HG03139 (cell line): ENCODE results near the gene CFAP52.
"Not testable (repeated sequence)": the region's sequence is repeated elsewhere in the genome, so short reads cannot be mapped to it uniquely, and the experiment has no call there.

Experiments
- ATAC-seq: cut with Tn5 transposase; IDR thresholded peaks from one replicate; pipeline ENCODE4 v1.9.1; 2021; ENCODE audit not compliant: unreplicated experiment

Gene CFAP52, protein sequence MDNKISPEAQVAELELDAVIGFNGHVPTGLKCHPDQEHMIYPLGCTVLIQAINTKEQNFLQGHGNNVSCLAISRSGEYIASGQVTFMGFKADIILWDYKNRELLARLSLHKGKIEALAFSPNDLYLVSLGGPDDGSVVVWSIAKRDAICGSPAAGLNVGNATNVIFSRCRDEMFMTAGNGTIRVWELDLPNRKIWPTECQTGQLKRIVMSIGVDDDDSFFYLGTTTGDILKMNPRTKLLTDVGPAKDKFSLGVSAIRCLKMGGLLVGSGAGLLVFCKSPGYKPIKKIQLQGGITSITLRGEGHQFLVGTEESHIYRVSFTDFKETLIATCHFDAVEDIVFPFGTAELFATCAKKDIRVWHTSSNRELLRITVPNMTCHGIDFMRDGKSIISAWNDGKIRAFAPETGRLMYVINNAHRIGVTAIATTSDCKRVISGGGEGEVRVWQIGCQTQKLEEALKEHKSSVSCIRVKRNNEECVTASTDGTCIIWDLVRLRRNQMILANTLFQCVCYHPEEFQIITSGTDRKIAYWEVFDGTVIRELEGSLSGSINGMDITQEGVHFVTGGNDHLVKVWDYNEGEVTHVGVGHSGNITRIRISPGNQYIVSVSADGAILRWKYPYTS

DNA sequence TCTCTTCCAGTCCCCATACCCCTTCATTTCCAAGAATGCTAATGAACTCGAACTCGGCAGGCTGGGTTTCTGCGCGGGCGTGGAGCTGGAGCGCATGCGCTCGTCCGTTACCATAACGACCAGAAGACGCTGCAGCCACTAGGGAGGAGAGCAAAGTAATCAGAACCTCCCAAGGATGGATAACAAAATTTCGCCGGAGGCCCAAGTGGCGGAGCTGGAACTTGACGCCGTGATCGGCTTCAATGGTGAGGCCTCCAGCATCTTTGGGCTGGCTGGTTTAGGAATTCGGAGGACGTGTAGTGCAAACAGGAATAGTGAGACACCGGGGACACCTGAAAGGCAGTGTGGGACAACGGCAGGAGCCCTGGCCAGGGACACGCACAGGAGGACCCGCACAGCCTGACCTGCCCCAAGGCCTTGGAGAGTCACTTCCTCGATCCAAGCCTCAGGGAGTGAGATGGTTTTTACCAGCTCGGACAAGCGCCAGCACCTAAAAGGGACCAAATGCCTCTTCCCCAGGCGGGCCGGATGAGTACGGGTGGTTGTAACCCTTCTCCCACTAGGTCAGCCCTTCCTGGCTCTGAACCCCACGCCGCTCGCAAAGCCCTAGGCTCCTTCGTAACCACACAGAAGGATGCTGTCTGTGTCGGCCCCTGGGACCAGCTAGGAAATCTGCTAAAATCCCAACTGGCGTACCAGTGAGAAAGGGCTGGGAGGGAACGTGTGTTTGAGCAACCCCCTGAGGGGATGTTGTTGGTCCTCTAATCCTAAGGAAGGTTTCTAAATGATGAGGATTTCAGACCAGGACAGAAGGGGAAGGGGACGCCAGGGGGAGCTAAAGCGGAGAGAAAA is at the start of gene CFAP52:
Gene CFAP52 (plus strand): TSS at position 122 of the 852 bp plus-strand sequence. CDS start 54 bp downstream, at position 176.
- no peak for ATAC-seq

DNA sequence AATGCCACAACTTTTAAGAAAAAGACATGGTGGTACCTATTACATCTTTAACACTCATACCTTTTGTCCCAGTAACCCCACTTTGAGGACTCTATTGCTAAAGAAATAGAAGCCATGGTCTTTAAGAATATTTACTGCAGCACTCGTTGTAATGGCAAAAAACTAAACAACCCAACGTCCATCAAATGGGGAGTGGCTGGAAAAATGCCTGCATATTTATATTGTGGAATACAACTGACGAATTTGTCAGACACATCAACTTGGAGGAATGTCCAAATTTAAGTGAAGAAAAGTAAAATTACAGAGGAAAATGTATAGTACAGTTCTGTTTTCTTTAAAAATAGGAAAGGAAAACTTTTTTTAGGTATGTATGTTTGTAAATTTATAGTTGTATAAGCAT is 48.7 kb upstream of the CFAP52 start:
- no peak for ATAC-seq

DNA sequence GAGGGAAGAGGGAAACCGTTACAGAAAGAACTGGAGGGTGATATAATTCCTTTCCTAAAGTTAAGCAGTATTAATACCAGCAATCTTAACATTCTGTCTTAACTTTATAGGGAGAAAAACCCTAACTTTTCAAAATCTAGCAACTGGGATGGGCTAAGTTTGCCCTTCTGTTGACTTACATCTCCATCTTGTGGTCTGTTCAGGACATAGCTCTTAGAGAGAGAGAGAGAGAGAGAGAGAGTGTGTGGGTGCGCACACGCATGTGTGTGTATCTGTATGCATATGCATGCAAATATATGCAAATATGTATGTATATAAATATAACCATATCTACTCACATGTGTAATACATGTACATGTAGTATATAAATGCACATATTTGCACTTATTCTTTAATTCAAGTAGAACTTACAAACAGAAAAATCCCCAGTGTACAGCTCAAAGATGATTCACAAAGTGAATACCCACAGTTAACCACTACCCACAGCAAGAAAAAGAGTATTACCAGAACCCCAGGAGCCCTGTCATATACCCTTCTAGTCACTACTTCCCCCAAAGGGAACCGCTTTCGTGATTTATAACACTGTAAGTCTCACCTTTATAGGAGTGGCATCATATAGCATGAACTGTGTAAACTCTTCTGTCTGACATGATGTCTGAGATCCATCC is 47.3 kb upstream of the CFAP52 start:
- no peak for ATAC-seq

DNA sequence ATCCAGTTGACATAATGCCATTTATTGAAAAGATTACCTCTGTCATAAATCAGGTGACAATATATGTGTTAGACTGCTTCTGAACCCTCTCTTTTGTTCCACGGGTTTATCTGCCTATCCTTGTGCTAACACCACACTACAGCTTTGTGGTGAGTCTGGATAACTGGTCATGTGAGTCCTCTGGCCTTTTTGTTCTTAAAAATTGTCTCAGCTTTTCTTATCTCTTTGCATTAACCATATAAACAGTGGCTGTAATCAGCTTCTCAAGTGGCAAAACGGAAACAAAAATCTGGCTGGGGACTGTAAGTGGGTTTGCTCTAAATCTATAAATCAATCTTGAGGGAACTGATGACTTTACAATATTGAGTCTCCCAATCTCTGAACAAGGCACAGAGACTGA is 45.4 kb upstream of the CFAP52 start:
- no peak for ATAC-seq

DNA sequence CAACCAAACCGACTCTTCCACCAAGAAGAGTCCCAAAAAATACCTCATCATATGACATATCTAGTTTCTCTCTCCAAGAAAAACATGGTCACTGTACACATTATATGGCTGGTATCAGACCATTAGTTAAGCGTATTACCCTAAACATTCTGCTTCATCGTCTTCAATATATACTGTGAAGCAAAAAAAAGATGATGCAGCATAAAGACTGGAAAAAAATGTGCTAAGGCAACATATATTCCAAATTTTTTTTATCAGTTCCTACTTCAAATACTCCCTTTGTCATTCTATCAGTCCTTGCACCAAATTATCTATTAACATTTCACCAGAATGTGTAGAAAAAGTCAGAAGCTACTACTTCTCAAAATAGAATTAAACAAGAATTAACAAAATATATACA is 43.7 kb upstream of the CFAP52 start:
- no peak for ATAC-seq

DNA sequence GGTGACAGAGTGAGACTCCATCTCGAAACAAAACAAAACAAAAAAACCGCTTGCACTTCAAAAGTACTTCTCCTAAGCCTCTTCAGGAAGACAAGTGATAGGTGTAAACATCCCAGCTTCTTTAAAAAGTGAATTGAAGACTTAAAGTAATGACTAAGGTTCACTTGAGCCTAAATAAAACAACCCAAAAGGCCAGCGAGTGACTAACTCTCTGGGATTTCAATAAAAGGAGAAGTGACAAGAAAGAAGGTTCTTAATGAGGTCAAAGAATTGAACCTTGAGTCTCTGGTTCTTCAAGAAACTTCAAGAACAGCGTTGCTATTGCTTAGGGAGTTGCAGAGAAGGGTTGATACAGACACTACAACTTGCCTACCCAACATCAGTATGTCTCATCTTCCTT is 43.0 kb upstream of the CFAP52 start:
- no peak for ATAC-seq

DNA sequence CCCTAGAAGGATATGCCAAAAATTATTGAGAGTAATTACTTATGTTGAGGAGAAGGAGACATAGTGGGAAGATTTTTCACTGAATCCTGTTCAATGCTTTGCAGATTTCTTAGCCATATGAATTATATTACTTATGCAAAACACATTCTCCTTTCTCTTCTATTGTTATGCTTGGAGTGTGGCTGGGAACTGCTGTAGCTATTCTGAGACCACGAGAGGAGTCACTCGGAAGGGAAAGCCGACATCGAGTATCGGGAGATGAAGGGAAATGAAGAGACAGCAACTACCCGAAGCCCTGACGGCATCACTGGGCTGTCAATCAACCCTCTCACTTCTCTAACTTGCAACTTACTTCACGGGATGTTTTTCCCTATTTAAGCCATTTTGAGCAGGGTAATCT is 40.4 kb upstream of the CFAP52 start:
- ATAC-seq: no peak

DNA sequence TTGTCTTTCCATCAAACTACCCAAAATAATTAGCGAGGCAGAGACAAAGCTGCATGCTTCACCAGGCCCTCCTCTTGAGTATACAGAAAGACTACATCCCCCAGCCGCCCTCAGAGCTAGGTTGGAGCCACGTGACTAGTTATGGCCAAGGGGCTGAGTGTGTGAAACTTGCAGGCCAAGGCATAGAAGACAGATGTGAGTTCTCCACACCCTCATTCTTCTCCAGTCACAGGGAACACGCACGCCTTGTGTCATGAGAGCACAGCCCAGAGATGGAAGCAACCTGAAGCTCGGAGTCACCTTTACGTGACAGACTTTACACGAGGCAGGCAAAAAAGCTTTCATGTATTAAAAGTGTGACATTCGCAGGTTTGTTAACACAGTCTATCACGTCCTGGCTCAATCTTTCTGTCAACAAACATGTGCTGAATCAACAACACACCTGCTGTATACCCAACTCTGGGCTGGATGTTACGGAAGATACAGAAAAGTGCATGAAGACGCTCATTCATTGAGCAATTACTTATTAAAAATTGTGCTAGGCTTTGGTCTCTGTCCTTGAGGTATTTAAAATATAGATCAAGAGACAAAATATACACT is 39.2 kb upstream of the CFAP52 start:
- ATAC-seq: no peak

DNA sequence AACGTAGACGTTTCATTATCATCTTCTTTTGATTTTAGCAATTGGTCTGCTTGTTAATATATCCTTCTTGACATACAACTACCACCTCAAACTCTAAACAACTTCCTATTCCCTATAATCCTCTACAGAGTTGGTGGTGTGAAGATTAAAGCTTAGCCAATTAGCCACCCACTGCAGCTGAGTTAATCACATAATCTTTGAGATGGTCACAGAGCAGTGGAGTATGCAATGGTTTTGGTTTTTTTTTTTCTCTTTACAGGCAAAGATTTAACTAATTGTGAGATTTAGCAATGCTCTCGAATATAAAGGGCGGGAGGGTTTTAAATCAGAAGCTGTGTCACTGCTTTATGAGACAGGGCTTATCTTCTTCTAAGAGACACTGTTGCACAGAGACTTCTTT is 37.8 kb upstream of the CFAP52 start:
- ATAC-seq: no peak

DNA sequence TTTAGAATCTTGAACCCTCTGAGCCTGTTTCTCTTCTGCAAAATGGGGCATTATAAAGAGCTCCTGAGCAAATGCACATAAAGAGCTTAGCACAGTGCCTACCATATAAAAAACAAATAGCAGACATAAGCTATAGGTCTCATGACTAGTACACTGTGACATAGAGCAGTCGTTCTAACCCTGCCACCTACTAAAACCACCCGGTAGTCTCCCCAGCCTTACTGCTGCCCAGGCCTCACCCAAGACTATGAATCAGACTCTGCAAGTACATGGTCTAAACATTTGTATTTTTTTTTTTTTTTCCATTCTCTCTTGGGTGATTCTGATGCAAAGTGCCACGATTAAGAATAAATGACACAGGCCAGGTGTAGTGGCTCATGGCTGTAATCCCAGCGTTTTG is 34.7 kb upstream of the CFAP52 start:
- no peak for ATAC-seq

DNA sequence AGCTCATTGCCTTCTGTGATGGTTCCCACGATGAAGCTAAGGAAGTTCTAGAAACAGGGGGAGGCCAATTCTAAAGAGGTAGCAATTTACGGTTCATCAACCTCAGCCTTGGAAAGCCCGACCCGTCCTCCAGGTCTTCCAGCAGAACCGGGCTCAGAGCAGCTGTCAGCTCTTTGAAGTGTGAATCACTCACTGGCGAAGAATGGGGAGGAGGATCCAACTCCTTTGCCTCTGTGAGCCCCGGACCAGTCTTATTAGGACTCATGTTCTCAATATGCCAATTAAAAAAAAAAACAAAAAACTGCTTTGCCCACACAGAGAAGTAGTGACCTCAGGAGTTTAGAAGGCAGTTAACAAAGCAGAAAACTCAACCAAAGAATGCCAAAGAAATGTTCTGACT is 32.2 kb upstream of the CFAP52 start:
- no peak for ATAC-seq

DNA sequence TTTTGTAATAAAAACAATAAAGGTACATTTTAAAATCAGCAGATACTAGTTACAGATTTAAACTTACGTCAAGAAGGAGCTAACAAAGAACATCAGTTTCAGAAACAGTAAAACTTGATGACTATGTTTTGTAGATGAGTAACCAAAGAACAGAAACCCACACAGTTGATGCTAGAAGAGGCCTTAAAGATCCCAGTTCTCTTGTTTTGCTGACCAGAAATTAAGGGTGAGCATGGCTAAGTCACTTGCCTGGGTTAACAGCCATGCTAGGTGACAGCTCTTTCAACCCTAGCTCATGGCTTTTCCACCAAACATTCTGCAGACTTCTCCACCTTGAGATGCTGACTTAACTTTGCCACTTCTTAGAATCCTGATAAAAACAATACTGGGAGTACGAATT is 27.2 kb upstream of the CFAP52 start:
- no peak for ATAC-seq

DNA sequence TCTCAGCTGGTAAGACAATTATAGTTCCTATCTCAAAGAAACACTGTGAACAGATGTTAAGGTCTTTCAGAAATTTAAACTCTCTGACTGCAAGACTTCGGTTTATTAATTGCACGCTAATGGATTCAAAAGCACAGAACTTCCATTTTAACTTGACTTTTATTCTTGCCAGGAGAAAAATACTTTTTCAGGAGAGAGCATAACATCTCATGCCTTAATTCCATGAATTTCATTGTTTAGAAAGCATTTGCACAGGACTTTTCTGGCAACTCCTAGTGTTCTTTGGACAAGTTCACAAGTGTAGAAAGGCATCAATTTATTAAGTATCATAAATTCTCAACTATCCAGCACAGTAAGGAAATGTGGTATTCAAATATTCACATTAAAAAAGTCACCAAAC is 23.3 kb upstream of the CFAP52 start:
- no peak for ATAC-seq

DNA sequence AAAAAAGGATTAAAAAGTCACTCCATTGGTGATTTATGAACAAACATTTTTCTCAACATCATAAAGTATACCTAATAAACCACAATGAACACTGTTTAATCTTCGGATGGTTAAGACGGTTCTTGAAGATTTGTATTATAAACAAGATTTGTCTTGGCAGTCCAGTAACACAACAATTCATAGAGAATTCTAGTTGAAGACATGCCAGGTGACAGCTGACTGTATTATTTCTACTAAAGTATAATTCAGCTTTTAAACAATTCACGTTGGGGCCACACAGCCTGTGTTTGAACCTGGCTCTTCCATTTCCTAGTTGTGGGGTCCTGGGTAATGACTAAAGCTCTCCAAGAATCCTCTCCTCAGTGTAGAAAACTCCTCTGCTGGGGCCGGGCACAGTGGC is 22.8 kb upstream of the CFAP52 start:
- ATAC-seq: no peak

DNA sequence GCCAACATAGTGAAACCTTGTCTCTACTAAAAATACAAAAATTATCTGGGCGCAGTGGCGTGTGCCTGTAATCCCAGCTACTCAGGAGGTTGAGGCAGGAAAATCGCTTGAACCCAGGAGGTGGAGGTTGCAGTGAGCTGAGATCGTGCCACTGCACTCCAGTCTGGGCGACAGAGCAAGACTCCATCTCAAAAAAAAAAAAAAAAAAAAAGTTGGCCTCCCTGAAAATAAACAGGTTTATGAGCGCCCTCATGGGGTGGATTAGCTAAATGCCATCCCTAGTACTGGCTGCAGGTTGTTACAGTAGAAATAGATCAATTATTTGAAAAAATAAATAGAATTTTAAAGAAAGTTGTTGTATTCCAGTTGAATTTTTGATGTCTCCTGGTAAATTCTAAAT is 21.7 kb upstream of the CFAP52 start:
- not testable (repeated sequence) for ATAC-seq

DNA sequence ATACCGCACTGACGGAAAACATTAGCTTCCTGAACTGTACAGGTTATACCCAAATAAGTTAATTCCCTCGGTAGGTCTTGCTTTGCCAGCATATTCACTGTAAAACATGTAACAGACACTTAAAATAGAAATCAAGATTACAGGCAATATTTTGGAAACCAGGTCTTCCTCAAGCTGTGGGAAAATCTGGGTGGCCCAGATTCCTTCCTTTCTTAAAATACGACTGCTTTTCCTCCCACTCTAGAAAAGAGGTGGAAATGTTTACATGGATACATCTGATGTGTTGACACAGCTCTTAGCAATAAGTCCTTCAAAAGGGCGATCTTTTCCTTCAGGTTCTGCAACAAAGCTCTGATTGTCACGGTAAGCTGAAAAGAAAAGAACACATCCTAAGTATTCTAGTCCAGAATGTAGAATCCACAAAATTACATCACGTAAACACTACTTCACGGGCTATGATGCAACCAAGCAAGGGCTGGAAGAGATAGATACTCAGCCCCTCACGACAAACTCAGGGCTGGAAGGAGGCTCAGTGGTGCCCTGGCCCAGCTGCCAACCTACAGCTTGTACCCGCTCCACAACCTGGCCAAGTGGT is 19.2 kb upstream of the CFAP52 start:
- no peak for ATAC-seq

DNA sequence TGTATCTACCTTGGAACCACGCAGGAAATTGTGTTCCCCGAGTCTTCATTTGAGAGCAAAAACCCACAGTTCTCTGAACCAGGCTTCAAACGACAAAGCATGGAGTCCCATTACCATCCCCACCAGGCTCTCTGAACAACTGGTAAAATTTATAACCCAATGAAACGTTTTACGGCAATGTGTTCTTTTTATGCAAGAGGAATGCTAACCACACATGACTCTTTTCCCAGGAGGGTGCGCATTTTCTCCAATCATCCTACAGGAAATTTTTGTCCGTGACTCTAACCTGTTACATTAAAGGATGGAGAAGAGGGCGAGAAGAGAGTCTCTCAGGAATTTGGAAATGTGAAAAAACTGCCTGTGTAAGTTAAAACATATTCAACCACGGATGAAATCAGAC is 18.6 kb upstream of the CFAP52 start:
- no peak for ATAC-seq

DNA sequence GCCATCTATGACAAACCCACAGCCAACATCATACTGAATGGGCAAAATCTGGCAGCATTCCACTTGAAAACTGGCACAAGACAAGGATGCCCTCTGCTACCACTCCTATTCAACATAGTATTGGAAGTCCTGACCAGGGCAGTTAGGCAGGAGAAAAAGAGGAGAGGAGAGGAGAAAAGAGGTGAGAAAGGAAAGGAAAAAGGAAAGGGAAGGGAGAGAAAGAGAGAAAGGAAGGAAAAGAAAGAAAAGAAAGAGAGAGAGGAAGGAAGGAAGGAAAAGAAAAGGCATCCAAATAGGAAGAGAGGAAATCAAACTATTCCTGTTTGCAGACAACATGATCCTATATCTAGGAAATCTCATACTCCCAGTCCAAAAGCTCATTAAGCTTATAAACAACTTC is 12.3 kb upstream of the CFAP52 start:
- no peak for ATAC-seq

DNA sequence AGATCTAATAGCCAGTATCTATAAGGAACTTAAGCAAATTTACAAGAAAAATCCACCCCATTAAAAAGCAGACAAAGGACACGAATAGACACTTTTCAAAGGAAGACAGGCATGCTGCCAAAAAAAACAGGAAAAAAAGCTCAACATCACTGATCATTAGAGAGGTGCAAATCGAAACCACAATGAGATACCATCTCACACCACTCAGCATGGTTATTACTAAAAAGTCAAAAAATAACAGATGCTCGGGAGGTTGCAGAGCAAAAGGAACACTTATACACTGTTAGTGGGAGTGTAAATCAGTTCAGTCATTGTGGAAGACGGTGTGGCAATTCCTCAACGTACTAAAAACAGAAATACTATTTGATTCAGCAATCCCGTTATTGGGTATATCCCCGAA is 10.4 kb upstream of the CFAP52 start:
- ATAC-seq: no peak

DNA sequence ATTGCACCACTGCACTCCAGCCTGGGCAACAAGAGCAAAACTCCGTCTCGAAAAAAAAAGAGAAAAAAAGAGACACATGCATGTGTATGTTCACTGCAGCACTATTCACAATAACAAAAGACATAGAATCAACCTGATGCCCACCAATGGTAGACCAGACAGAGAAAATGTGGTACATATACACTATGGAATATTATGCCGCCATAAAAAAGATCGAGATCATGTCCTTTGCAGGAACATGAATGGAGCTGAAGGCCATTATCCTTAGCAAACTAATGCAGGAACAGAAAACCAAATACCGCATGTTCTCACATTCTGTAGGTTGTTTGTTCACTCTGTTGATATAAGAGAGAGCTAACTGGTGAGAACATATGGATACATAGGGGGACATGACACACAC is 9.7 kb upstream of the CFAP52 start:
- not testable (repeated sequence) for ATAC-seq

DNA sequence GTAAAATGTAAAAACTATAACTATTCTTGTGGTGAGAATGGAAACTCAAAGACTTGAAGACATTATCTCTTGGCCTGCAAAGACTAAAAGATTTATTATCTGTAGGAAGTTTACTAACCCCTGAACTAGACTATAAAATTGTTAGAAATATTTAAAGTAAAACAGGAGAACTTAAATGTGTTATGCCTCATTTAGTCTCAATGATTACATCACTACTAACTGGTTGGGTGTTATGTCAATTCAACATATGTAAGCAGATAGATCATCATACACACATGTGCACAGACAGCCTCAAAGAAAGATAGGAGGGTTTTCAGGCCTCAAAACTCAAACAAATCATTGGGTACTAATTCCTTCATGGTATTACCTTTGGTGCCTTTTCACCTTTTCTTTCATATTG is 8.4 kb upstream of the CFAP52 start:
- no peak for ATAC-seq
